ENCODE measurements around the gene ITGA2.

ITGA2 gene

GRCh38 chr5:53066088-53066487 is 76.9 kb downstream of the ITGA2 start:
- DNase-seq, result no peak

DNA sequence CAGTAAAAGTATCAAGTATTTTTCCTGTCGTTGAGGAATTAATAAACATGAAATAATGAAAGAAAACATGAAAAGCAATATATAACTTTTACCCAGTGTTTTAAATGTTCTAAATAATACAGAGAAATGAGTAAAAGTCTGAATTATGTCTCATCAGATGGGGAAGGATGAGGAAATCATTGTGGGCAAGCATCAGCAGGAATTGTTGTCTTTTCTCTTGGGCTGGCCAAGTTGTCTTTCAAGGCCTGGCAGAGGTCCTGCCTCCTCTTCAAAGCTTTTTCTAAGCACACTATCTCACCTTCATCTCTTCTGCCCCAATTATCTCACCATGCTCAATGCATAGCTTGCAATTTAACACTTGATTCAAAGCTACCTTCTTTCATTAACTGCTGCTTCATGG is 78.5 kb downstream of the ITGA2 start:
- no peak for DNase-seq

DNA sequence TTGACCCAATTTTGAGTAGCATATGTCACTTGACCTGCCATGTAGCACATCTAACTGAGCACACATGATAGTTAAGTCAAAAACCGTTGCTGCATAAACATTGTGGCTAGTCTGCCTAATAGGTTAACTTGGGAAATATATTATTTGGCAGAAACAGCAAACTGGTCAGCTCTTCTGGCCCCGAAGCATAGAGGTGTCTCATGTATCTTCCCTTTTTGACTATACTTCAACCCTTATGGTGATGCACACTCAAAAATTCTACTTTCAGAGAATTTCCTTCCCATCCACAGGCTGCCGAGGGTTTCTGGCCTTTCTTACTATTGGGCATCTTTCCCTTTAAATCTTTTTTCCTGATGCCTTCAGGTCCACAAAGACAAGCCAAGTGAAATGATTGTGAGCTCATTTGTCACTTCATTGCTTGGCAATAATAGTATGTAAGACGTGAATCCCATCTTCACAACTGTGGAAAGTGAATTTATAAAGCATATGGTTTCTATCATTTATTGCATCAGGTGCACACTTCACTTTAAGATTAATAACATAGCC is 79.2 kb downstream of the ITGA2 start:
- no peak for DNase-seq

GRCh38 chr5:53069626-53070025 is 80.5 kb downstream of the ITGA2 start:
- peak; percentile 13 to 59 for DNase-seq

DNA sequence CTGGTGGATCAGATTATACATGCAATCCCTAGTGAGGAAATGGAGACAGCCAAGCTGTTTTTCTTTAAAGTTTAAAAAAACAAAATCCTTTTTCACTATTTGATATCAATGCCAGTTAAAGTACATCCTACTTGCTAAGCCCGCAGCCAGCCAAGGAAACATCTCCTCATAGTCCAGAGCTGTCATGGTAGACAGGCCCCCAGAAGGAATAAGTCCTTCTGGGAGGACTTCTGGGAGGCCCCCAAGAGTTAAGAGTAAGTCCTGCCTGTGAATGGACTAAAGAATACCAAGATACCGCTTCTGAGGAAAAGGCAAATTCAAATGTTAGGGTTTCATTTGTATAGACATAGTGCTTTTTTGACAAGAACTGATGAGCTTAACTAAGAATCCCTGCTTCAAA is 82.1 kb downstream of the ITGA2 start:
- no peak for DNase-seq

DNA sequence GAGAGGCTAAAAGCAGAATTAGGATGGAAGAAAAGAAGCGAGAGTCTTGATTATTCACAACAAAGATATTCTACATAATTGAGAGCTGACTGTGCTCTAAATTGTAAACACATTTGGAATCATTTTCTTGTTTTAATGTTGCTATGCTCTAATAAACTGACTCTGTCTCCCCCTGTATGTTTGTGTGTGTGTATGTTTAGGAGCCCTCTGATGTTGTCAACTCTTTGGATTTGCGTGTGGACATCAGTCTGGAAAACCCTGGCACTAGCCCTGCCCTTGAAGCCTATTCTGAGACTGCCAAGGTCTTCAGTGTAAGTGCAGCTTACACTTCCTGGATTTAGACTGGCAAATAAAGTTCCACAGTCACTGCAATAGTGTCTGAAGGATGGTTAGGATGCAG is 82.6 kb downstream of the ITGA2 start:
- no peak for DNase-seq

DNA sequence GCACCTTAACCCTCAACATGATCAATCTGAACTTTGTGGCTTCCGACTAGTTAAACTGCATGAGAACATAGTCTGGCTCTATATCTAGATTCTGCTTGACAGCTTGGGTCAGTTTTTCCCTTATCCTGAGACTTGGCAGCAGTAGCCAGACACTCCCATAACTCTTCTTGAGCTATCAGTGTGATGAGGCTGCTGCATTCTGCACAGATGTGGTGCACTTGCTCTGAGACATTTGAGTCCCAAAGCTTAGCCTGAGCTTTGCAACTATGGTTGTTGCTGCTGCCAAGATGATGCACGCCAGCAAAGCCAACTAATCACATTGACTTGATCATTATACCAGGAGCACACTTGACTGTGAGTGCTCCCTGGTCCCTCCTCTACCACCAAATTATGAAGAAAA is 84.2 kb downstream of the ITGA2 start:
- no peak for DNase-seq

DNA sequence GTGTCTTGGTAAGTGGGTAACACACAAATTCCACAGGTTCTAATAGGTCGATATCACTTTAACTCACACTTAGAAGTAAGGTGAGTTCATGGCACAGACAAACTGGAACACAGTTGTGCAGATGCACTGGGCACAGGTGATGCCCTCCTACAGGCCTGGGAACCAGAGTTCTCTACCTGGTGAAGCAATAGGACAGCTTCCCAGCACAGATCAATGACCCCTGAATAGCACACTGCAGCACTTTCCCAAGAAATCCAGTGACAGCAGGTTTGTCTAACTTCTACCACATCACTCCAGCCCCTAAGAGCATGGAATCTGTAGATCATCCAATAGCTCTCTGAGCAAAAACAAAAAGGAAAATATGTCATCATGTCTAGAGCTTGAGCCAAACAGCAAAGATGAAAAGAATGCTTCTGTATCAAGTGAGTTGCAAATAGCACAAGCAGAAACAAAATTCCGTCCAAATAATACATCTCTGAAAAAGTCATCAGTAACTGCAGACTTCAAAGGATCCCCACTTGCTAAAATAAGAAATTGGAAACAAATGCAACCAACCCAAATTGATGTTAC is 86.9 kb downstream of the ITGA2 start:
- no peak for DNase-seq

DNA sequence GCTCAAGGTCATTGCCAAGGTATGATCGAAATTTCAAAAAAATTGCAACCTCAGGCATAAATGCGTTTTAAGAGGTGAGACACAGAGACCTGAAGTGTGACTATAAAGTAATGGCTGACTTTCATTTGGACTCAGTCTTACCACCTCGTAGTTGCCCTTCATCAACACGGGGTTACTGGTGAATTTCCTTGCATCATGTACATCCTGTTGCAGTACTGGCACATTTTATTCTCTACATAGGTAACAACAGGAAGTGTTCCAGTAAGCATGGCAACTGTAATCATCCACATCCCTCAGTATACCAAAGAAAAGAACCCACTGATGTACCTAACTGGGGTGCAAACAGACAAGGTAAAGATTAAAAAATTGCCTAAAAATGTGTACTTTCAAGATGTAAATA is 91.1 kb downstream of the ITGA2 start:
- DNase-seq, result no peak

GRCh38 chr5:53083927-53084326 is 94.8 kb downstream of the ITGA2 start:
- no peak for DNase-seq

DNA sequence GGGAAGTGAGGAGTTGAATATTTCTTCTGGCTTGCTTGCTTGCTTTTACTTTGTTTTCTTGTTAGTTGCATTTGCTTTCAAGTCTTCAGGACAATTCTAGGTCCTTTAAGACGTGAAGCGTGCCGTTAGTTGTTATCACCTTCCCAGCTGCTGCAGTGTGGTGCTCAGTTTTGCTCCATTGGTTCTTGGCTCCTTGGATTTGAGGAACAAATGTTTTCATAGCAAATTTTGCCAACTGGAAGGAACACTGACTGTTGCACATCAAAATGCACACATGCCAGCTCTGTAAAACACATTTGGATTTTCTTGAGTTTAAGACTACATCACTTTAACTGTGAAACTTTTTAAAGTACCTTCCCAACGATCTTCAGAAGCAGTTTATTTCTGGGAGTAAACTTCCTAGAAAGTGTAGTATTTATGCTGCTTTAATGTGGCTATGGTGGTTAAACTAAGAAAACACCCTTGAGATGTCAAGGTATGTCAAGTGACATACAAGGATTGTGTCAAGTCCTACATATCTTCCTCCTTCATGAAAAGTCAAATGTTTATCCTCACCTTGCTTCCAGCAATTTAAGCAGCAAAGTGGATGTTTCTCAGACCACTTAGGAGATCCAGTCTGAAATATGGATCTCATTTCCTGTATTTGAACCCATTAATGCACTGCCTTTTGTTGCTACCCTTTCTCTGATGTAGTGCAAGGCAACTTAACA is 95.5 kb downstream of the ITGA2 start:
- no peak for DNase-seq

DNA sequence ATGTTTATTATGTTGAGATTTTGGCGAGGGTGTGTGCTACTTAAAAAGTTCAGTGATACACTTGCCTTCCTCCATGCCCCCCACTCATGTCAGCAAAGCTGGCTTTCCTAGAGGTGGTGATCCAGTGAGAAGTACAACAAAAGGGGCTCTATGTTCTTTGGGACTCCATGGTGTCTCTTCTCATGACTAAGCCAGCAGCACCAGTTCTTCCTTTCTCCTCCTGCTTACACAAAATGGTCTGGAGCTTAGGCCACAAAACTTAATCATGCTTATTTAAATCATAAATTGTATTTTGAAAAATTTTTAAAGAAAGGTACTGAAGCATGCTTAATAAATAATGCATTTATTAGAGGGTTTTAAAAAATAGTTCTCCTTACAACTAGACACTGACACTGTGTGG is 98.0 kb downstream of the ITGA2 start:
- DNase-seq, result no peak

DNA sequence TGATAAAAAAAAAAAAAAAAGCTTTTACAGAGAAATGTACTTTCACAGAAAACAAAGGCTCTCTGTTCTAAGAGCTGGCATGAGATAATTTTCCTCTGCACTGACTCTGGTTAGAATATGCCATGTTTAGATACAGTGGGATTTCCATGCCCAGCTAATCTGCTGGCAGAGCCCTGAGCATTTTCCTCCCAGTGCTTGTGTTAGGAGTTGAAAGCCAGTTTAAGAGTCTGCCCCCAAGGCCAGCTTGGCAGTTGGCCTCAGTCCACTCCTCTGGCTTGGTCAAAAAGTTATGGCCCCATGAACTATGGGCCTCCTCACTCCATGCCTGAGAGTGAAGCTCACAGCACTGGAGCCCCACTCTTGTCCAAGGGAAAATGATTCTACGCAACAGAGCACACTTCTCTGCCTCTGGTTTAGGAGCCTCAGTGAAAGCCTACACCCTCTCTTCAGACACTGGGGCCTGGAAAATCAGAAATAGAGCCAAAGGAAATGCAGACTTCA is 98.5 kb downstream of the ITGA2 start:
- DNase-seq, result no peak

- no peak for DNase-seq
These were observed 100.4 kb downstream of the ITGA2 start for GRCh38 chr5:53089481-53089991.

DNA sequence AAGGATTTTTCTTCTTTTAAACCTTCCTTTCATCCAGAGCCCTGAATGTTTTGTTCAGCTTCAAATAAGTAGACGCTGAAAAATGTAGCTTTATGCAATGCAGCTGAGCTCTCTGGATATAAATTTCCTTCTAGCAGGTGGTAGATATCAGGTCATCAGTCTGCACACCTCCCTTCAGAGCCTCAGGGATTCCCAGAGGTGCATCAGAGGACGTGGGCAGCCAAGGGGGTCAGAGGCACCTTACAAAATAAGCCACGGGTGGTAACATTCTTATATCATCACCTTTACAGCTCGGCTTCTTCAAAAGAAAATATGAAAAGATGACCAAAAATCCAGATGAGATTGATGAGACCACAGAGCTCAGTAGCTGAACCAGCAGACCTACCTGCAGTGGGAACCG is 101.1 kb downstream of the ITGA2 start:
- no peak for DNase-seq

GRCh38 chr5:53091289-53091688 is 102.1 kb downstream of the ITGA2 start:
- peak; percentile 41 to 78 for DNase-seq

DNA sequence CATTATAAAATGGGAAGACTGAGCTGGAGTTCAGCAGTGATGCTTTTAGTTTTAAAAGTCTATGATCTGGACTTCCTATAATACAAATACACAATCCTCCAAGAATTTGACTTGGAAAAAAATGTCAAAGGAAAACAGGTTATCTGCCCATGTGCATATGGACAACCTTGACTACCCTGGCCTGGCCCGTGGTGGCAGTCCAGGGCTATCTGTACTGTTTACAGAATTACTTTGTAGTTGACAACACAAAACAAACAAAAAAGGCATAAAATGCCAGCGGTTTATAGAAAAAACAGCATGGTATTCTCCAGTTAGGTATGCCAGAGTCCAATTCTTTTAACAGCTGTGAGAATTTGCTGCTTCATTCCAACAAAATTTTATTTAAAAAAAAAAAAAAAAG is 103.1 kb downstream of the ITGA2 start:
- DNase-seq, result peak in 1 of 2 experiments; percentile 23

DNA sequence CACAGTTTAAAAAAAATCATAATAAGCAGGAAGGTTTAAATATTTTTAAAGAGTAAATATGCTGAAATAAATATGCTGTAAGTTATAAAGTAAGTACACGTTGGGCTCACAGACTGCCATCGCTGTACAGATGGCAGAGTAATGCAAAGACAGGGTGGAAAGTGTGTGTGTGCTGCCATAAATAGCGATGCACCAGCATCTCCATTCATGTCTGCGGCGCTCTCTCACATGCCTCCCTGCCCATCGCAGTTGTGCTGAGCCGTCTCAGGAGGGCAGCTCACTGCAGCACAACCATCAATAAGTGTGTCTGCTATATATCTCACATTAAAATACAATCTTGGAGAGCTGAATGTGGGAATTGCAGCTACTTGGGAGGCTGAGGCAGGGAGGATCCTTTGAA is 106.1 kb downstream of the ITGA2 start:
- DNase-seq, result no peak

DNA sequence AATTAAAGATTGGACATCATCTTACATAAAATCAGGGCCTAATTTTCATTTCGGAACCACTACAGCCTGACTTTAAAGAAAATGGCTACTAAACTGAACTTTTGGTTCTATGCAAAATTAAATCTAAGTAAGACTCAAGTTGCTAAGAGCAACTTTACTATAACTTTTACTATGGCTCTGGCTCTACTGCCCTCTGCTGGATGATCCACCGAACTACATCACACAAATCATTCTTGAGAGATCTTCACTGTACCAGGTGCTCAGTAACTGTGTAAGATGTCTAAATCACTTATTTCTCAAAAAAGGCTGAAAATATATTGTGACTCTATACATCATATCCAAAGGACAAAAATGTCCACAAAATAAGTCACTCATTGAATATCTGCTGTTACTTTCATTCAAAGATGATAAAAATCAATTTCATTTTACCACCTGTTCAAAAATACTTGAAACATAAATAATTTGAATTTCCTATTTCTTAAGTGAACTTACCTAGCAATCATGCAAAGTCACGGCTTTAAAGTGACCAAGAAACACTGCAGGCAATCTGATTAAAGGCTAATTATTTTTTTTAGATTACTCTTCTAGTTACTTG is 106.9 kb downstream of the ITGA2 start:
- peak in 1 of 2 experiments; percentile 74 for DNase-seq

DNA sequence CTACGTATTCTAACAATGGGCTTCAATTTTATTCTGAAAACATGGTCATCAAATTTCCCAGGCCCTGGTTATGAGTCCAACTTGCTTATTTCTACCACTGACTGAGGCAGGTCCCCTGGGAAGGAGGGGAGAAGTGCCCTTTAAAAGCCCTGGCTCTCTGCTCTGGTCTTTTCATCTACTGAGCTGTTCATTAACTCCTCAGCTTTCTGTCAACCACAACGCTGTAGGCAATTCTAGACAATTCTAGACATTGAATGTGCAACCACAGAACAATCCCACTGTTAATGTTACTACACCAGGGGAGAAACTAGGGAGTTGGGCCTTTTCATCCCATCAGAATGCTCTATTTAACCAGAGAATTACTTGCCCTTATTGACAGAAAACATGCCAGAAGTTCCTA is 110.4 kb downstream of the ITGA2 start:
- no peak for DNase-seq

GRCh38 chr5:53100606-53101005 is 111.5 kb downstream of the ITGA2 start:
- DNase-seq, result no peak

GRCh38 chr5:53105611-53106300 is 116.6 kb downstream of the ITGA2 start:
- no peak for DNase-seq

- DNase-seq, result no peak
These were observed 119.9 kb downstream of the ITGA2 start for GRCh38 chr5:53109056-53109442.
